ENCODE data around the gene LLPH.

DNA sequence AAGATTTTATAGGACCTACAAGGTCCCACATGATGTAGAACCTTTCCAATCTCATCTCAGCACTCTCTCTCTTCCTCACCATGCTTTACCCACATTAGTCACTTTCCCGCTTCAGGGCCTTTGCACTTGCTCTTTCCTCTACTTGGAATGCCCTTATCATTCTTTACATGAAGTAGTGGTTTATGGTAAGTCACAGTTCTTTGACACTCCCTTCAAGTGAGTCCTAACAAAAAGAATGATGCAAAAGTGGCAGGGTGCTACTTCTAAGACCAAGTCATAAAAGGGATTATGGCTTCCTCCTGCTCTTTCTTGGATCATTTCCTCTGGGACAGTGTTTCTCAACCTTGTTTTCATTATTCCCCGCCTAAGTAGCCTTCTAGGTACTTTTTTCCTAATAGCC is 26.1 kb upstream of the LLPH start:
- TF ChIP-seq, protein P1, sequence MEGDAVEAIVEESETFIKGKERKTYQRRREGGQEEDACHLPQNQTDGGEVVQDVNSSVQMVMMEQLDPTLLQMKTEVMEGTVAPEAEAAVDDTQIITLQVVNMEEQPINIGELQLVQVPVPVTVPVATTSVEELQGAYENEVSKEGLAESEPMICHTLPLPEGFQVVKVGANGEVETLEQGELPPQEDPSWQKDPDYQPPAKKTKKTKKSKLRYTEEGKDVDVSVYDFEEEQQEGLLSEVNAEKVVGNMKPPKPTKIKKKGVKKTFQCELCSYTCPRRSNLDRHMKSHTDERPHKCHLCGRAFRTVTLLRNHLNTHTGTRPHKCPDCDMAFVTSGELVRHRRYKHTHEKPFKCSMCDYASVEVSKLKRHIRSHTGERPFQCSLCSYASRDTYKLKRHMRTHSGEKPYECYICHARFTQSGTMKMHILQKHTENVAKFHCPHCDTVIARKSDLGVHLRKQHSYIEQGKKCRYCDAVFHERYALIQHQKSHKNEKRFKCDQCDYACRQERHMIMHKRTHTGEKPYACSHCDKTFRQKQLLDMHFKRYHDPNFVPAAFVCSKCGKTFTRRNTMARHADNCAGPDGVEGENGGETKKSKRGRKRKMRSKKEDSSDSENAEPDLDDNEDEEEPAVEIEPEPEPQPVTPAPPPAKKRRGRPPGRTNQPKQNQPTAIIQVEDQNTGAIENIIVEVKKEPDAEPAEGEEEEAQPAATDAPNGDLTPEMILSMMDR (IDR thresholded peaks at IDR 0.05; ENCODE audit: insufficient read depth, low read length, poor library complexity, severe bottlenecking): no peak
- no peak for TF ChIP-seq EZH2phosphoT487 (conservative IDR thresholded peaks at IDR 0.05; ENCODE audit: low read length)

Measured in SU-DHL-6 (cell line).